Measurements from ENCODE around the gene TCAIM. TPM values are rescaled to one million over a fixed set of nuclear protein-coding genes. Genes with fewer than 3 reads are reported as not detected.

The TCAIM gene
- total and polyA plus RNA-seq, 9 of the 15 experiments (the other 6 are each of a cell fraction or from before 2014, with no cell fraction given) = 19.7 to 53.3 (median 36.9) TPM

- peak; percentile 18; the same call in 1 of the 2 replicates for TF ChIP-seq RREB1 (CRISPR knock-in tag; IDR thresholded peaks at IDR 0.05)
- peak; percentile 98 for TF ChIP-seq GATAD2A (IDR thresholded peaks at IDR 0.05)
- peak; percentile 95 for TF ChIP-seq NBN (IDR thresholded peaks at IDR 0.05; ENCODE audit: low read depth)
- TF ChIP-seq ZNF766 (CRISPR knock-in tag; conservative IDR thresholded peaks at IDR 0.05) = peak; percentile 91
- TF ChIP-seq ZNF41 (CRISPR knock-in tag; conservative IDR thresholded peaks at IDR 0.05) = no peak
- peak; percentile 97 for TF ChIP-seq MTA2 (IDR thresholded peaks at IDR 0.05; ENCODE audit: low read depth)
- TF ChIP-seq NELFE (IDR thresholded peaks at IDR 0.05; ENCODE audit: insufficient read depth, insufficient read length) = no peak
- no peak for TF ChIP-seq IRF2 (CRISPR knock-in tag; IDR thresholded peaks at IDR 0.05)
- TF ChIP-seq POLR2AphosphoS2 (IDR thresholded peaks at IDR 0.05; ENCODE audit: low read length) = peak; percentile 93
- peak; percentile 93 for TF ChIP-seq MEIS2 (IDR thresholded peaks at IDR 0.05; ENCODE audit: partially characterized antibody)
- TF ChIP-seq CCNT2 (IDR thresholded peaks at IDR 0.05; ENCODE audit: borderline replicate concordance, extremely low read depth, insufficient read length, low read depth, low read length) = peak; percentile 97
- peak; percentile 84; the same call in 1 of the 2 replicates for TF ChIP-seq JUN (IDR thresholded peaks at IDR 0.05; ENCODE audit: borderline replicate concordance, low read depth, low read length)
- no peak; the same call in 1 of the 2 replicates for TF ChIP-seq JUN (CRISPR knock-in tag; IDR thresholded peaks at IDR 0.05; ENCODE audit: borderline replicate concordance)
- TF ChIP-seq MYC (IDR thresholded peaks at IDR 0.05; ENCODE audit: low read depth, low read length) = peak; percentile 77
- no peak for TF ChIP-seq MYC (CRISPR knock-in tag; IDR thresholded peaks at IDR 0.05; ENCODE audit: borderline replicate concordance, low read depth)
- TF ChIP-seq E2F6 (IDR thresholded peaks at IDR 0.05; ENCODE audit: borderline replicate concordance in 1 of 2, extremely low read depth in 1 of 2, insufficient read depth in 1 of 2, insufficient read length in 1 of 2, low read depth in 1 of 2, low read length in 1 of 2, poor library complexity in 1 of 2, severe bottlenecking in 1 of 2) = peak in 1 of 2 experiments; percentile 40
- TF ChIP-seq ZNF589 (CRISPR knock-in tag; IDR thresholded peaks at IDR 0.05; ENCODE audit: low read depth) = peak; percentile 94
- peak; percentile 35 for TF ChIP-seq ATF3 (IDR thresholded peaks at IDR 0.05)
- TF ChIP-seq ATF3 (CRISPR knock-in tag; conservative IDR thresholded peaks at IDR 0.05) = peak; percentile 89; the same call in 1 of the 2 replicates
- 0 out of 2 replicates have a peak, but pooled peaks have one; percentile 31 for TF ChIP-seq BCL6 (CRISPR knock-in tag; IDR thresholded peaks at IDR 0.05)
These were observed 101.1 kb downstream of the TCAIM start (continued) for GRCh38 chr3:44439499-44440295.

All from K562 (cell line).